ENCODE results near the gene NEDD4L.
A peak's percentile ranks its signal among the peaks of the same experiment; 100 is the strongest.
"Not testable (repeated sequence)": the region's sequence is repeated elsewhere in the genome, so short reads cannot be mapped to it uniquely, and the experiment has no call there.

The NEDD4L gene

GRCh38 chr18:58047556-58047882, 3.5 kb downstream of the NEDD4L start:
- TF ChIP-seq CTCF (IDR thresholded peaks at IDR 0.05; ENCODE audit: low read depth, low read length), result no peak
- no peaks in the 10 kb centered on the region for H3K27me3 ChIP-seq
- H3K4me1 ChIP-seq, result no peaks in the 10 kb centered on the region
- no peak for DNase-seq
- H3K9me3 ChIP-seq, result no peaks in the 10 kb centered on the region
- H3K36me3 ChIP-seq, result no peaks in the 10 kb centered on the region
- no peak overlapping the region for H3K4me3 ChIP-seq (ENCODE audit: low read depth, low read length)

GRCh38 chr18:58048081-58048642, 4.1 kb downstream of the NEDD4L start:
- H3K4me1 ChIP-seq, result no peaks in the 10 kb centered on the region
- H3K27me3 ChIP-seq, result no peaks in the 10 kb centered on the region
- DNase-seq, result no peak
- no peaks in the 10 kb centered on the region for H3K36me3 ChIP-seq
- no peak for TF ChIP-seq CTCF (IDR thresholded peaks at IDR 0.05; ENCODE audit: low read depth, low read length)
- H3K4me3 ChIP-seq (ENCODE audit: low read depth, low read length), result no peak overlapping the region
- no peaks in the 10 kb centered on the region for H3K9me3 ChIP-seq

- Histone ChIP-seq H3K27me3 (no peaks in the 10 kb centered on the region), H3K9me3 (no peaks in the 10 kb centered on the region), H3K4me1 (no peaks in the 10 kb centered on the region), H3K36me3 (no peaks in the 10 kb centered on the region), H3K4me3 (ENCODE audit: low read depth, low read length) (no peak overlapping the region)
- DNase-seq, result no peak
- TF ChIP-seq CTCF (IDR thresholded peaks at IDR 0.05; ENCODE audit: low read depth, low read length), result no peak
Measured at GRCh38 chr18:58049000-58049688, 5.1 kb downstream of the NEDD4L start.

GRCh38 chr18:58050963-58051362, 6.9 kb downstream of the NEDD4L start:
- H3K27me3 ChIP-seq; DNase-seq; H3K9me3 ChIP-seq; H3K36me3 ChIP-seq; H3K4me3 ChIP-seq (ENCODE audit: low read depth, low read length); H3K4me1 ChIP-seq: not testable (repeated sequence)

GRCh38 chr18:58051765-58052460, 7.9 kb downstream of the NEDD4L start:
- H3K4me3 ChIP-seq (ENCODE audit: low read depth, low read length), result no peak overlapping the region
- no peaks in the 10 kb centered on the region for H3K27me3 ChIP-seq
- no peaks in the 10 kb centered on the region for H3K9me3 ChIP-seq
- DNase-seq, result no peak
- peak; percentile 32 for TF ChIP-seq CTCF (IDR thresholded peaks at IDR 0.05; ENCODE audit: low read depth, low read length)
- H3K4me1 ChIP-seq, result no peaks in the 10 kb centered on the region
- H3K36me3 ChIP-seq, result no peaks in the 10 kb centered on the region

- no peak for DNase-seq
- Histone ChIP-seq H3K36me3 (no peaks in the 10 kb centered on the region), H3K27me3 (no peaks in the 10 kb centered on the region), H3K4me1 (no peaks in the 10 kb centered on the region), H3K9me3 (no peaks in the 10 kb centered on the region), H3K4me3 (ENCODE audit: low read depth, low read length) (no peak overlapping the region)
- no peak for TF ChIP-seq CTCF (IDR thresholded peaks at IDR 0.05; ENCODE audit: low read depth, low read length)
Measured at GRCh38 chr18:58052960-58053359, 8.9 kb downstream of the NEDD4L start.
